Measurements from ENCODE around the gene ABCA4.

- no peak for TF ChIP-seq CTCF (IDR thresholded peaks at IDR 0.05; ENCODE audit: low read length)
- TF ChIP-seq EZH2 (optimal IDR thresholded peaks at IDR 0.05; ENCODE audit: low read depth, low read length): no peak
Observed at GRCh38 chr1:94036730-94037129, 84.2 kb downstream of the ABCA4 start.
